GM21390 (cell line): ENCODE results near the gene MAGI3.
A peak's percentile ranks its signal among the peaks of the same experiment; 100 is the strongest.

ENCODE experiments used
- ATAC-seq: cut with Tn5 transposase; IDR thresholded peaks from one replicate; pipeline ENCODE4 v1.9.1; 2021; ENCODE audit not compliant: unreplicated experiment

The MAGI3 gene

DNA sequence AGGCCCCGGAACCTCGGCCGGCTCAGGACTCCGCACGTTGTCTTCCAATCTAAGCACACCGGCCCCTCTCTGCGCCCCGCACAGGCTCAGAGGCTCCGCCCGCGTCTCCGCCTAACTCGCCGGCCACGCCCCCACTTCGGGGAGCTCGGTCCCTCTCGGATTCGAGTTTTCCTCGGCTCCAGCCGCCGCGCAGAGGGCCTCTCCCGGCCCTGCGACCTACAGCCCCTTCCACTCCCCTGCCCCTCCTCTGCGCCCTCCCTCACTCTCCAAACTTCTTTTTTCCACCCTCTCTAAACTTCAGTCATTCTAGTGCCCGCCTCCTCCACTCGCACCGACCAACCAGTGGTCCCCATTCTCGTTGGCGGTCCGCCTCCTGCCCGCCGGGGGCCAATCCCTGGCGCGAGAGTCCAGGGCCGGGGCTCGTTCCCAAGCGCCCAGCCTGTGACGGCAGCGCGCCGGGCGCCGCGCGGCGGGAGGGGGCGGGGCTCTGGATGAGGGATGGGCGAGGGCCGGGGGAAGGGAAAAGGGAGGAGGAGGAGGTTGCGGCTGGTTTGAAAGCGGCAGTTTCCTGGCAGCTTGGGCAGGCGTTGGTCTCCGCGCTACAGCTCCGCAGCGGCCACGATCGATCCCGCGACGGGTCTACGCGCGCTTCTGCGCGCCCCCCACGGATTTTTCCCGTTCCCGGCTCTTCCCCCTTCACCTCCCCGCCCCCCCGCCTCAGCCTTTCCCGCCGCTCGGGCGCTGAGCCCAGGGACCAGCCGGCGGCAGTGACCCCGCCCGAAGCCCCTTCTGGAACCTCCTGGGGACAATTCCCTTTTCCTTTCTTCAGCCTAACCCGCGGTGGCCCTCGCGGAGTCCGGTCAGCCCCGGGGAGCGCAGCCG, at the start of gene MAGI3:
Gene MAGI3, plus strand, starts transcription at position 563 of the 882 bp plus-strand sequence. CDS start 519 bp downstream, outside the sequence.
- peak; percentile 99 for ATAC-seq

- no peak for ATAC-seq
Measured at GRCh38 chr1:113353580-113353979, 36.7 kb upstream of the MAGI3 start.

GRCh38 chr1:113363935-113364334, 26.4 kb upstream of the MAGI3 start:
- no peak for ATAC-seq

DNA sequence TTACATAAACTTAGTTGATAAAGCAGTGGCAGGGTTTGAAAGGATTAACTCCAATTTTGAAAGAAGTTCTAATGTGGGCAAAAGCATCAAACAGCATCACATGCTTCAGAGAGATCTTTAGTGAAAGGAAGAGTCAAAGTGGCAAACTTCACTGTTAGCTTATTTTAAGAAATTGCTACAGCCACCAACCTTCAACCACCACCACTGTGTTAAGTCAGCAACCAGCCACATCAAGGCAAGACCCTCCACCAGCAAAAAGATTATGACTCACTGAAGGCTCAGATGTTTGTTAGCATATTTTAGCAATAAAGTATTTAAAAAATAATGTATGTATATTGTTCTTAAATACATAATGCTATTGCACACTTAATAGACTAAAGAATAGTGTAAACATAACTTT, 21.3 kb upstream of the MAGI3 start:
- no peak for ATAC-seq

DNA sequence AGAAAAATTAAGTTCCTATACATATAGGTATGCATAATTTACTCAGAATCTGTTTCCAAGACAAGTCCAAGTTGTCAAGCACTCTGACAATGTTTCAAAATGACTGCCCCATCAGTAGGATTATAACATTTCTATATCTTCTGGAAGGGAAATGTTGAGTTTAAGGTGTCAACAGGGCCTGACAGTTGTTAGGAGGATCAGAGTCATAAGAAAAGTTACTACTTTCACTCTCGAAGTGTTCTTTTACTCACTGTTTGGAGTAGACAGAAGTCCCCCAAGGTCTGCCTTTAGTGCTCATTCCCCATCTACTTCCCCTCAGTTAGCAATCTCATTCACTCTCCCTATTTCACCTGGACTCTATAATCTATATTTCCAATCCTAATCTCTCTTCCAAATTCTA, 20.6 kb upstream of the MAGI3 start:
- no peak for ATAC-seq

GRCh38 chr1:113370868-113371267, 19.4 kb upstream of the MAGI3 start:
- ATAC-seq, result no peak

DNA sequence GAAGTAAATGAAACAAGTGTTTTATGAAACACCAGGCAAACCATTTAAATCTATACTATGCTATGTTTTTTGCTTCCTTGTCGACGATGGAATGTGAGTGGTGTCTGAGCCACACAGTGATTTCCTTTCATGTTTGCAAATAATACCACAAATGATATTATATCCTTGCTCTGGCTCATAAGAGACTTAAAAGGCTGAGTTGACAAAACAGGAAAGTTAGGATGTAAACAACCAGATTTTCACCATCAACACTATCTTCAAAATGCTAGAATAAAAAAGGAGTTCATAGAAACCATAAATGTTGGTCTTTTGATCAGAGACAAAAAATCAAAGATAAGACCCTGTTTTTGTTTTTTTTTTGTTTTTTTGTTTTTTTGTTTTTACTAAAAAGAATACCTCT, 17.8 kb upstream of the MAGI3 start:
- ATAC-seq, result no peak

DNA sequence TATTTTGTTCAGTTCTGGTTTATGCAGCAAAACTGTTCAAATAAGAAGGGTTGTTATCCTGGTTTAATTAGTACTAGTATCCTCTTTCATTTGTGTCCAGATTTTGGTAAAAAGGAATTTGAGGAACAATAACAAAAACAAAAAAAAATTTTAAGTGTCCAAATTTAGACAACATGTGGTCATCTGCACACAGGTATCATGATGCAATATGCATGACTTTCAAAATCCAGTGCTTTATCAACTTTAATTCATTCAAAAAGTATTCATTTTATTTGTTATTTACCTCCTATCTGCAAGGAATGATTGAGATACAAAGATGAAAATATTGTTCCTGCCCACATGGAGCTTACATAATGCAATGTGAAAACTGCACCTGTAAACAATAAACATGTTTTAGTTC, 16.7 kb upstream of the MAGI3 start:
- ATAC-seq, result no peak

- ATAC-seq, result no peak
Measured at GRCh38 chr1:113375878-113376277, 14.4 kb upstream of the MAGI3 start.

- no peak for ATAC-seq
Measured at GRCh38 chr1:113380075-113380474, 10.2 kb upstream of the MAGI3 start.

DNA sequence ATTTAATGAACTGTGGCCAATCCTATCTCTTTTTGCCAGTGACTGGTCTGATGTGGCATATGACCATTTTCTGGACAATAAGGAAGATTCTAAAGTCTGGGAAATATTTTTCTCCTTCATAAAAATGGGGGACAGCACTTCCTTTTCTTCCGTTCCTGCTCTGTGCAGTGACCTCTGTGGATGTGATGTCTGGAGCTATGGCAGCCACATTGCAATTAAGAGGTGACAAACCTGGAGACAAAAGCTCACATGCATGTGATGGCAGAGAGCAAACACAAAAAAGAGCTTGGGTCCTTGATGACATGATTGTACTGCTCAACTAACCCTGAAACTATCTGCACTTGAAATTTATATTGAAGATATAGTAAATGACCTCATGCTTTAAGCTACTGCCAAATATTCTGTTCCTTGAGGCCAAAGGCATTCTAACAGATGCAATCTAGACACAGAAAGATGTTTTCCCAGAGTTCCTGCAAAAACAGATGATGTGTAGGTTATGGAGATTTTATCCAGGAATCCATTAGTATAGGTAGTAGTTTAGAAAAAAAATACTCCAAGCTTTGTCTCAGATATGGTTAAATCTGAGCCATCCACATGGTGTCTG, 2.2 kb upstream of the MAGI3 start:
- no peak for ATAC-seq

DNA sequence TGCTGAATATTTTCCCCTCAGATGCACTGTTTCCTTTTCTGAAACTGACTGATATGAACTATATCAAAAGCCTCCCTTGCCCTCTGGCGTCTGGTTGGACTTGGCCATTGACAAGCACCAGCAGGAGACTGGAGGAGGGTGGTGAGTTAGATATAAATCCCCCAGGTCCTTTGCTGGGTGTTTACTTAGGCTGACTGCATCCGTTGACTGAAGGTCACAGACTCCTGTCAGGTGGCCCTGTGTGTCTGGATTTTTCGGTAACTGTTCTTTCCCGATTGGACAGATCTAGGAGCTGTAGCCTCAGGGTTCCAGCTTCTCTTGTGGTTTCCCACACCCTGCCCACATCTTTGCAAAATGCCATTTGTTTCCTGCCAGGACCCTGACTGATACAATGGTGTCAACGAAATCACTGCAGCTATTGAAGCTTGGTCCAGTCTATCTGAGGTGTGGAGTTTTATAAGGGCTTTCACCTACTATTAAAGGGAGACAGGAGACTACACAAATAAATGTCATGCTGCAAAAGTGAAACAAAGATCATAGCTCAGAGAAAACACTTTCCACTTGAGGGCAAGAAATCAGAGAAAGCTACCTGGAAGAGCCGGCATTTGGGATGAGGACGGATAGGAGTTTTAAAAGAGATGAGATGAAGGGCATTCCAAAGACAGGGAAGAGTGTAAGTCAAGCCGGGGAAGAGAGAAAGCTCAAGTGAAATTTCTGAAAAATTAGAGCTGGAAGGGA, 1.5 kb upstream of the MAGI3 start:
- no peak for ATAC-seq

DNA sequence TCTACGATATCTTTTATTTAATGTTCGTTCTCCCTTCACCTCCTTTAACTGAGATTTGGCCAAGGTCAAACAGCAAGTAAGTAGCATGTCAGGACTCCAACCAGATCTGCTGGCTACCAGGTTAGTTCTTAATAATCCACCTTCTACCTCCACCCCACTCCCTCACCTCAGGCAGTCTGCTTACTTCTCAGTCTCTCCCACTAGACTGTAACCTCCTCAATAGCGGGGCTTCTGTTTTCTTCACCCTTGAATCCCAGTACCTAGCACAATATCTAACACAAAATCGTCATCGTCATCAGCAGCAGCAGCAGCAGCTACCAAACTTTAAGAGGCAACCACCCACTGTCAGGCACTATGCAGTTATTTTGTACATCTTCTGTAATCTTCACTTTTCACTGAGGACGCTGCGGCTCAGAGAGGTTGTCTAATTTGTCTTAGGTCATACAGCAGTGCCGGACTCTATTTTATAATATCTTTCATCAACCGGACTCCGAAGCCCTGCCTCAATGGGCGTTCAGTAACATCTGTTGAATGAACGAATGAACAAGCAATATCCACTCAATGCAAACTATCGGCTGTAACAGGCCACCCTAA, 859 bp upstream of the MAGI3 start:
- no peak for ATAC-seq

DNA sequence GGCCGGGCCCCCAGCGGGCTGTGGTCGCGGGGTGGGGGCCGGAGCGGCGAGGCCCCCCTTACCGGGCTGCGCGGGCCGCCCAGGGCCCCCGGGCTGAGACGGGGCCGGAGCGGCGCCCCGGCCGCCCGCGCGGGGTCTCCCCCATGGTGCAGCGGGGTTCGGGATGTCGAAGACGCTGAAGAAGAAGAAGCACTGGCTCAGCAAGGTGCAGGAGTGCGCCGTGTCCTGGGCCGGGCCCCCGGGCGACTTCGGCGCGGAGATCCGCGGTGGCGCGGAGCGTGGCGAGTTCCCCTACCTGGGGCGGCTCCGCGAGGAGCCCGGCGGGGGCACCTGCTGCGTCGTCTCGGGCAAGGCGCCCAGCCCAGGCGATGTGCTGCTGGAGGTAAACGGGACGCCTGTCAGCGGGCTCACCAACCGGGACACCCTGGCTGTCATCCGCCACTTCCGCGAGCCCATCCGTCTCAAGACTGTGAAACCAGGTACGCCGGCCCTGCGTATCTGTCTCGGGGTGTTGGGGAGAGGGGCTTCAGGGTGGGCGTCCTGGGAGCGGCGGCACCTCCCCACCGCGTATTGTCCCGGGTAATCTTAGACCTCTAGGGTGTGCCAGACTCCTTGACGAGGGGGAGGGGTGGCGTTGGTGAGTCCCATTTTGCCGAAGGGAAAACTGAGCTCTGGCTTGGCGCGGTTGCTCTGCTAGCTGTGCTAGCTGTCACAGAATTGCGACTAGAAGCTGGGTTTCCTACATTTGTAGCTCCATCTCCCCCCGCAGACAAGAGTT, 745 bp downstream of the MAGI3 start:
- no peak for ATAC-seq

DNA sequence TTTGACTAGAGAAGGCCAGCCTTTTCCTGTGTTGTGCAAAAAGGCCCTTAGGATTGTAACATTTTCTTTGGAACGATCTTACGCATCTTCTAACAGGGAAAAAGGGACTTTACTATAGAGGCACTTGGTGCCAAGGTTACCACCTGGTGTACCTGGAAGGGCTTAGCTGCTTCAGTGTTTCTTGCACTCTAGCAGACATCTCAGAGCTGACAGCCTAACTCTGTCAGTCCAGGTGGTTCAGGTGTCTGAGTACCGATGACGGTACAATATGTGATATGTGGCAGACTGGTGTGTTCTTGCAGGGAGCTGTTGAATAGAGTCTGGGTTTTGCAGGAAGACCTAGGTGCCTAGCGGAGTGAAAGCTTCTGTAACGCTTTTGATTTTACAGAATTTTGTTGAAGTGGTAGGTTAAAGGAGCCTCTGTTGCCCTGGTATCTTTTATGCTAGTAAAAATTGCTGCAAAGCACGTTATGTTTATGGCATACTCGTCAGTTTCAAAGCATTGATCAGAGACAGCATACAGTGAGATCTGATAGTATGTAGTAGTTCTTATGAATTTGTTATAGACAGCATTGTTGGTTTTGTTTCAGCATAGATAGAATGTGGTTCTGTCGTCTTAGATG, 1.4 kb downstream of the MAGI3 start:
- no peak for ATAC-seq

GRCh38 chr1:113392541-113393128, 2.3 kb downstream of the MAGI3 start:
- ATAC-seq, result no peak

GRCh38 chr1:113394043-113394862, 3.9 kb downstream of the MAGI3 start:
- no peak for ATAC-seq

- ATAC-seq, result no peak
Measured at GRCh38 chr1:113394863-113395259, 4.5 kb downstream of the MAGI3 start.

- ATAC-seq, result no peak
Measured at GRCh38 chr1:113396102-113396501, 5.8 kb downstream of the MAGI3 start.
